COLO668 (cell line): ENCODE measurements around the gene VOPP1.

Experiments used
- DNase-seq: peaks from one replicate; lab custom pipeline; 2025; ENCODE audit not compliant: unreplicated experiment; lab: John Stamatoyannopoulos, UW

The VOPP1 gene

GRCh38 chr7:55438757-55439525 lies 133.4 kb downstream of the VOPP1 start:
- peak; percentile 77 for DNase-seq

DNA sequence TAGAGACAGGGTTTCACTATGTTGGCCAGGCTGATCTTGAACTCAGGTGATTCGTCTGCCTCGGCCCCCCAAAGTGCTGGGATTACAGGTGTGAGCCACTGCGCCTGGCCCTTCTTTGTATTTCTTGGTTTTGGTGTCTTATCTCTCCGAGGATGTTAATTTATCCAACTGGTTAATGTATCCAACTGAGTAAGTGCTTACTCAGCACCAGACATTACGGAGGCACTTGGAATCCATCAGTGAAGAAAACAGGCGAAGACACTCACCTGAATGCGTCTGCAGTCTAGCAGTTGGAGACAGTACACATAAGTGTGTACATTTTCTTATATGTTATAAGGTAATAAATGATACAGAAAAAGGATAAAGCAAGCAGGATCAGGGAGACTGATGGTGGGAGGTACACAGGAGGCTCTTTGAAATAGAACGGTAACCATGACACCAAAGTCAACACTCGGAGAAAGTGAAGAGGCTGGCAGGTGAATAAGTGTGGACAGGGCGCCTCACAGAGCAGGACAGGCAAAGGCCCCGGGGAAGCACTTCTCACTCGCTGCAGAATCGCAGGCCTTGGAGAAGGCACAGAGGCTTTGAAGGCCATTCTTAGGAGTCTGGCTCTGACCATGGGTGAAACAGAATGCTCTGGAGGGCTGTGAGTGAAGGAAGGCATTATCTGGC lies 134.1 kb downstream of the VOPP1 start:
- DNase-seq, result peak; percentile 77

- no peak for DNase-seq
Measured at GRCh38 chr7:55437375-55437774, 134.9 kb downstream of the VOPP1 start.

DNA sequence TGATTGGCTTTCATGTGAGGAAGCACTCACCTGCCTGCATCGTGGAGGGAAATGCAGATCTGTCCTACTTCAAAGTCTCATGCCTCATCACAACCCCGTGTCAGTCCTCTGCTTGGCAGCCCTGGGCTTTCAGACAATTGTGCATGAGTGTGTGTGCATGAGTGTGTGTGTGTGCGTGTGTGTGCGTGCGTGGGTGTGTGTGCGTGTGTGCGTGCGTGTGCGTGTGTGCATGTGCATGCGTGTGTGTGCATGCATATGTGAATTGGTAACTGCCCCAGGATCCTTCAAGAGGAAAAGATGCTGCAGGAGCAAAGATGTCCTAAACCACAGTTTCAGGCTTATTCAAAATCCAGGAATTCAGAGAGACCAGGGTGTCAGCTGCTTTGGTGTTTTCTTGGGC lies 135.8 kb downstream of the VOPP1 start:
- DNase-seq, result no peak

DNA sequence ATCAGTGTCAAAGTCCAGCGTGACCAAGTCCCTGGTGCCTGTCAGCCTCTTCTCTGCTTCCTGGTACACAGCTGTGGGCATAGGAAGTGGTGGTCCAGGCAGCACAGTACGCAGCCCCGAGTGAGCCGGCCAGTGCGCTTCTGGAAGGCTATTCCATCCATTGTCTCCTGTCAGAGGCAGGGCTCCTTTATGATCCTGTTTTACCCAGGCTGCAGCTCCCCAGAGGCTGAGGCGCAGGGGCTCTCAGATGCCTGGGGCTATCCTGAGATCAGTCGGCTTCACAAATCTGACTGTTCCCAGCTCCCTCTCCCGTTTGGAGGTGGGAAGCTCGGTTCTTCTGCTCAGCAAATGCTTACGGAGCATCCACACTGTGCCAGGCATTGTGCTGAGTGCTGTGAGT lies 136.8 kb downstream of the VOPP1 start:
- no peak for DNase-seq

DNA sequence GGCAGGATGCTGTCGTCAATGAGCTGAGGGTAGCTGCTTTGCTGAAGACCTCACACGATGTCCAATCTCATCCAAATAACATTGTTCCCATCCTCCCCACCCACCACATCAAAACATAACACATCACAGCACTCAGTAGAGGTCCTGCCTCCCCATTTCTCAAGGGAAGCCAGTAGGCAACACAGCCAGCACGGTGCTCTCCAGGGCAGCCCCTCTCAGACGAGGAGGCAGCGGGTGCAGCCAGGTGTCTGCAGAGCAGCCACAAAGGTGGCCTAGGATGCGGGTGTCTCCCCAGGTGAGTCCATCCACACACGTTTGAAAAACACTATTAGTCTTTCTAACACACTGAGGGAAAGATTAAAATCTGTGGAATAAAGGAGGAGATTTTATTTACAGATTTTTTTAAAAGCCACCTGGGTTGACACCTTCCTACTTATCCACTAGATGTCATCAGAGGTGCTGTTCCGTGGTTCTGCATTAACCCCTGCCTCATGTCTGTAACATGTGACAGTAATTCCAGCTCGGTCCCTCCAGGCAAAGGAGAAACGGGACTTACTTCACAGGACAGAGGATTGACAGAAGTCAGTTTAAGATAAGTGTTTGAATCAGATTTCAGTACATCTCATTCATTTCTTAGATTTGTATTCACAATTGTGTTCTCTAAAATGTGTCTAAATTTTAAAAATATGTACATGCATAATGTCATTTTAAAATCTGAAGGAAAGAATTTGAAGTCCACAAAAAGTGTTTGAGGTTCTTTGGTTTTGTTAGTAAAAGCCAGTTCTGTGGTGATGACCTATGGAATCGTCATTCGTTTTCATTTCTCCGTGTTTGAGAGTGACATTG lies 139.1 kb downstream of the VOPP1 start:
- peak; percentile 14 for DNase-seq

DNA sequence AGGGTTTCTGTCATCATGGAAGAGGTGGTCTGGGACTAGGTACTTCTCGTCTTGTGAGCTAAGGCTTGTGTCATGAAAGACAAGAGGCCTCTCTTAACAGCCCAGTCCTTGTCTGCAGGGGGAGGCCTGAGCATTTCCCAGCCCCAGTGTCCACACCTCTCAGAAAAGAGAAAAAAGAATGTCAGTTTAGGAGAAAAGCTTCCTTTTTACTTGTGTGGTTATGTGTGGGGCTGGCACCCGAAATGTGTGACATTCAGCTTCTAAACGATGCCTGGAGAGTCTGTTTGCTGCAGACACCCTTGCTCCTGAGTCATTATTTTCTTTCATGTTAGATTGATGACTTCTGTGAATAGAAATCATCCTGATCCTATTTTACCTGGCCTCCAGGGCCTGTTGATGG lies 139.8 kb downstream of the VOPP1 start:
- no peak for DNase-seq

DNA sequence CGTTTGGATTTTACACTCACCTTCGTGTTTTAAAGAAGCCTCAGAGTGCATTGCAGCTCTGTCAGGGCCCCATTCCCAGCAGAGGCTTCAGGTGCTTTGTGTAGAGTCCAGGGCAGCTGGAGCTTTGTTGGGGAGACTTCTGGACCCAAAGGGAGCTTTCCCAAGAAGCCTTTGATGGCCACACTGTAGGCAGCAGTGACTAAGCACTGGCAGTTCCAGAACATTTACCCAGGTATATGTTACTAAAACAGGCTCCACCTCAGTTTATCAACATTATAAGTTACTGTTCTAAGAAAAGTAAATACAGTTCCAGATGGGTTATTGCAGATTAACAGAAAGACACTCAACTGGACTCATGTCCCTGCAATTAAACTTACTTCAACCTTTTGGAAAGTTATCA lies 140.4 kb downstream of the VOPP1 start:
- DNase-seq, result no peak

- no peak for DNase-seq
Measured at GRCh38 chr7:55429835-55430499, 142.3 kb downstream of the VOPP1 start.

DNA sequence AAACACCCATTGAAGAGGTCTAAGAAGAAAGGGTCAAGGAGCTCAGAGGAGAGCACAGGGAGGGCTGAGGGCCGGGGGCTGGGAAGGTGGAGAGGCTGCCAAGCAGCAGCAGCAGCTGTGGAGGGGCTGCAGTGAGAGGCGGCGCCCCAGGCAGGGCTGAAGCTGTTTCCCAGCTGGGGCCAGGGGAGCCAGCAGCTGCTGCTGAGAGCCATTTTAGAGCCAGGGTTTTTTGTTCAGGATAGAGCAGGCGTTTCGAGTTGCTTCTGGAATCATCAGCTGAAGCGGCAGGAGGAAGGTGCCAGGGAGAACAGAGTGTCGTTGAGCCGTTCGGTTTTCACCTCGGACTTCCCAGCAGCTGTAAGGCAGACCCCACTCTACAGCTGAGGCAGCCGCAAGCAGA lies 144.5 kb downstream of the VOPP1 start:
- no peak for DNase-seq

- DNase-seq, result no peak
Measured at GRCh38 chr7:55427342-55427741, 145.0 kb downstream of the VOPP1 start.

DNA sequence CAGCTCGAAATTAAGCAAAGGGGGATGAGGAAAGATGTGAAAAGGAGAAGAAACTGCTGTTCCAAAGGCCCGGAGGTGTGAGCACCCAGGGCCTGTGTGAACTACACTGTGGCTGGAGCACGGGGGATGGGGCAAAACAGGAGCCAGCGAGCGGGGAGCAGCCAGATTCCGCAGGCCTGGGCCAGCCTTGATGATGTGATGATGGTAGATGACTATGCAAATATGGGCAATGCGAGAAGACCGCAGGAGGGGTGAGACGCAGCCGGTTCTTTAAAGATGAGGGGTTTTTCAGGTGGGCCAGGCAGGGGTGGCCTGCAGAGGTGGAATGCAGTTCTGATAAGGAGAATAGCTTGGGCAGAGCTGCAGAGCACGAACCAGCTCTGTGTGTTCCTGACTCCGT lies 145.6 kb downstream of the VOPP1 start:
- no peak for DNase-seq

DNA sequence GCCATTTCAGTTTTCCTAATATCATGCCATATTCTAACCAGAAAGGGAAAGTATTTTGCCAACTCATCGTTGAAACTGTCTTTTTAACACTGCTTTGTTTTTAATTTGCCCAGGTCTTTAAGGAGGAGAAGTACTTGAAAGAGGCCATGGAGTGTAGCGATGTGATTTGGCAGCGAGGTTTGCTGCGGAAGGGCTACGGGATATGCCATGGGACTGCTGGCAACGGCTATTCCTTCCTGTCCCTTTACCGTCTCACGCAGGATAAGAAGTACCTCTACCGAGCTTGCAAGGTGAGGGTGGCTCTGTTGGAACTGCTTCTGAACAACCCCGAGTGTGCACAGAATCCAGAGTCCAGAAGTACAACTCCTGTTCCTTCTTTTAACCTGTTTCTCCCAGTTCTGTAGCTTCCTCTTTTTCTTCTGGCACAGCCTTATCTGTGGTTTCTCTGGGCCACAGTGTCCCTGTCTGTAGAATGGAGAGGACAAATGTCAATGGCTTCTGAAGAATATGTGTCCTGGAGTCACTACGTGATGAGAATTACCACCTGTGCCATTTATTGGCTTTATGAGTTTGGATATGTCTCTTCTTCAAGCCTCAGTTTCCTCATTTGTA lies 147.1 kb downstream of the VOPP1 start:
- no peak for DNase-seq

DNA sequence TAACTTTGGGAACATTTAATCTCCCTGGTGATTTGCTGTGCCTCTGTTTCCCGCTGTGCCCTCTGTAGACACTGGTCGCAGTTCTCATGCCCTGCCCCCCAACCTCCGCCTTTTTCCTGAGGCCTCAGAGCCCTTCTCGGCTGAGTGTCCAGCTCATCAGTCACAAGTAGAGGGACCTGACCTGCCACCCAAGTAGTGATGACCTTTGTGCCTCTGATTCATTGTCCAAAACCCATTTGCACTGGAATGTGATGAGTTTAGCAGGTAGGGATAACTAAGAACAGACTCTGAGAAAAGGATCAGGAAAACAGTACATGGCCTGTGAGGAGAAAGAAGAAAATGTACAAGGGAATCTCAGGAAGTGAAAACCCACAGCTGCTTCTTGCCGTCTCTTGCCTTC lies 148.4 kb downstream of the VOPP1 start:
- no peak for DNase-seq

DNA sequence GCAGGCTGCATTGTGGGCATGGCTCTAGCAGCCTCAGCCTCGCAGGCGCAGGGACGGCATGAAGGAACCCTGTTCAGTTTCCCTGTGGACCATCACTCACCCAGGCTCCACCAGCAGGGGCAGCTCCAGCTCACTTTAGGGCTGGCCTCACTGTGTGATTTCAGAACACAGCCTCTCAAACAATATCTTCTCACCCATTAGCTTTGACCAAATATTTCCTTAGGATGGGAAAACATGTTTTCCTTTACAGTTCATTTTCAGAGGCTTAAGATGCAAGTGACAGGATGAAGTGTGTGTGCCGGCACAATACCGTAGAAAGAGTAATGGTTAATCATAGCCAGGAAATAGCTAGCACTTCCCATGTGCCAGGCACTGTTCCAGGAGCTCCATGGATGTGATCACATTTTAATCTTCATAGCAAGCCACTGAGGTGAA lies 149.0 kb downstream of the VOPP1 start:
- no peak for DNase-seq
